HG03442 (cell line): ENCODE data around the gene CTNNA1.
"Not testable (repeated sequence)": the region's sequence is repeated elsewhere in the genome, so short reads cannot be mapped to it uniquely, and the experiment has no call there.

Source experiments
- ATAC-seq: cut with Tn5 transposase; IDR thresholded peaks from one replicate; pipeline ENCODE4 v1.9.1; 2021; ENCODE audit warnings: mild to moderate bottlenecking, moderate library complexity; ENCODE audit not compliant: unreplicated experiment

The CTNNA1 gene

DNA sequence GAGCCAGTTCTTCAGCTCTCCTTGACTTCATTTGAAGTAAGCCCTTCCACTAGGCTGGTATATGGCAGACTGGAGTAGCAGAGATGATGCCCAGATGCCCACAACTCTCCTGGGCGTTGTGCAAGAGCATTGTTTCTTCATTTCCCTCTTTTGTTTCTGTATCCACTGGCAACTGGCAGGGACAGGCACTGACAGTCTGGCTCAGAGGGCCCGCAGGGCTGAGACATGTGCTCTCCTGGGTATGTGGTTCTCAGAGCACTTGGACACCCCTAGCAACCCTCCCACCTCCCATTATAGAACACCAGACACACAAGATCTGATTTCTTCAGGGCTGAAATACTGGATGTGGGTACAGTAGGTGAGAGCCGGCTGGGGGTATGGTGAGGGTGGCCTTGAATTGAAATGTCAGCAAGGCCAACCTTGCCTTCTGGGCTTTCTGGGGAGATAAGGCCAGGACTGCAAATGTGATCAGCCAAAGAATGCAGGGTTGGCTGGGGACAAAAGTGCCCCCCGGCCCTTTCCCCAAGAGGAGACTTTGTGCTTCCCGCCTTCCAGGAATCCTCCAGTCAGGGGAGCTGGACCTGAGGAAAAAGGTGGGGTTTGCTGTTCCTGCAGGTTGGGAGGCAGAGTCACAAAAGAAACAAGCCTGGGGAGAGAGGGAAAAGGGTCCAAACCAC, 28.6 kb upstream of the CTNNA1 start:
- ATAC-seq, result no peak

- no peak for ATAC-seq
Observed at GRCh38 chr5:138725153-138725817, 27.9 kb upstream of the CTNNA1 start.

DNA sequence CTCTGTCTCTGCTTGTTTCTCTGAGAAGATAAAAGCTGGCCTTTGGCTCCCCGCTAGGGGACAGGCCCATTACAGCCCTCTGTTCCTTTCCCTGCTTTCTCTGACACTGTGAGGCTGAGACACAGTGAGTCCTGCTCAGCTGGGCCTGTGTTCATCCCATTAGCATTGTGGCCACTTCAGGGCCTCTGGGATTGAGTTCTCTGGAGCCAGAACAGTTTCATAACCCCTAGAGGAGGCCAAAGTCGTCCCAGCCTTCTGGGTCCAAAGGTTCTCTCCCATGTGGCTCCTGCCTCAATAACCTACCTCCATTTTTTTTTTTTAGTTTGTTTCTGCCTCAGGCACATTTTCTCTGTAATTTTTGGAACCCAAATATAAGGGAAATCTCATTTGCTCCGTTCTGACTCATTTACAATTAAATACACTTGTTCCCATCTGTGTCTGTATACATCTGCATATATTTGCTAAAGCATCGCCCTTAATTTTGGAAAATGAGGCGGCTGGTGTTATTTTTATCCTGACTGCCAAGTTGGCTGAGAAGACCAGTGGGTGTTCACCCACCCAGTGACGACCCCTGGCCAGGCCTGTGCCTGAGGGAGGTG, 27.3 kb upstream of the CTNNA1 start:
- no peak for ATAC-seq

GRCh38 chr5:138726848-138727247, 26.4 kb upstream of the CTNNA1 start:
- no peak for ATAC-seq

DNA sequence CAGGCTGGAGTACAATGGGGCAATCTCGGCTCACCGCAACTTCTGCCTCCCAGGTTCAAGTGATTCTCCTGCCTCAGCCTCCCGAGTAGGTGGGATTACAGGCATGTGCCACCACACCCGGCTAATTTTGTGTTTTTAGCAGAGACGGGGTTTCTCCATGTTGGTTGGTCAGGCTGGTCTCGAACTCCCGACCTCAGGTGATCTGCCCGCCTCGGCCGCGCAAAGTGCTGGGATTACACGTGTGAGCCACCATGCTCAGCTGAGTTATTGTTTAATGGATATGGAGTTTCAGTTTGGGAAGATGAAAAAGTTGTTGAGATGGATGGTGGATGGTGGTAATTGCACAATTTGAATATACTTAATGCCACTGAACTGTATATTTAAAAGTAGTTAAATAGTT, 22.7 kb upstream of the CTNNA1 start:
- not testable (repeated sequence) for ATAC-seq

GRCh38 chr5:138732466-138732865, 20.8 kb upstream of the CTNNA1 start:
- ATAC-seq, result no peak

DNA sequence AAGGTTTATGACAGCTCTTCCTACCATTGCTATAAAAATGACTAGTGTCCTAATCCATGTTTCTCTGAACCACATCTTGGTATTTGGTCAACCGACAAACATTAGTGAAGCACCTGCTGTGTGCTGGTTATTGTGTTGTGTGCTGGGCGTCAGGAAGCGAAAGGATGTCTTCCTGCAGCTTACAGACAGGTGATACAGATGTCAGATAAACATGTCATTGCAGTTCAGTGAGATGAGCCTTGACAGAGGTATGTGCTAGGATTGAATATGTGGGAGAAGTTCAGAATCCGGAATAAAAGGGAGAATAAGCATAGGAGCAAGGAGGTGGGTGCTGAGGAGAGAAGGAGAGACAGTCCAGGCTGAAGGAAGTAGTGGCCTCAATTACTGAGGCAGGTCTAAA, 20.3 kb upstream of the CTNNA1 start:
- no peak for ATAC-seq

- ATAC-seq, result no peak
Observed at GRCh38 chr5:138733509-138733908, 19.7 kb upstream of the CTNNA1 start.

- ATAC-seq, result no peak
Observed at GRCh38 chr5:138736293-138736692, 16.9 kb upstream of the CTNNA1 start.

GRCh38 chr5:138737494-138738265, 15.5 kb upstream of the CTNNA1 start:
- no peak for ATAC-seq

DNA sequence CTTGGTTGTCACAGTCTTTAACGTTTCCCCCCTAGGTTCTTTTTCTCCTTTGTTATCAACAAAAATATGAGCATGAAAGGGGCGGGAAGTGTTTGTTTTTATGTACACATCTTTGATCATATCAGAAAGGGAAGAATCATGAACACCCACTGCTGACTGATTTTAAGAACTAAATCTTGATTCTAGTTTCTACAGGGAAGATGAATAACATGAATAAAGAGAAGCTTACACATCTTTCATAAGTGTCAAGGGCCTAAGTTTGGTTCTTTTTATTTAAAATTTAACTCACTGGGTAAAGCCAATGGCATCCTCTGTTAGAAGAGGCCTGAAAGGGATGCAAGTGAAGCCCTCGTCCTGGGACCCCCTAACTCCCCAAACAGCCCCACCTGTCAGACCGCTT, 14.8 kb upstream of the CTNNA1 start:
- ATAC-seq, result no peak

DNA sequence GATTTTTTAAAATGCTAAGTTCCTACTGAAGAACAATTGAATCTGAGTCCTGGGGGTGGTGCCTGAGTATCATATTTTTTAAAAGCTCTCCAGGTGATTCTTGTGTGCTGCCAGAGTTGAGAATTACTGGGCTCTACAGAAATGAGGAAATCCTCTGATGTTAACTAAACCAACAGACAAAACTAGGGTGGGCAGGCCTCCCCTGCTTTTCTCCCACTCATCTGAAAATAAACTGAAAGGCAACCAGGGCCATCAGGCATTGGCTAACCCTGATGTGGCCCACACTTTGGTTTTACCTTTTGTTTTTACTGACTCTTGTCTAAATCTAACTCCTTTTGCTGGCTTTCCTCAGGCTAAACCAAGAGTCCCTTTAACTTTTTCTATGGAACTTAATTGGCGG, 13.3 kb upstream of the CTNNA1 start:
- ATAC-seq, result no peak

- no peak for ATAC-seq
Observed at GRCh38 chr5:138743484-138743883, 9.7 kb upstream of the CTNNA1 start.

DNA sequence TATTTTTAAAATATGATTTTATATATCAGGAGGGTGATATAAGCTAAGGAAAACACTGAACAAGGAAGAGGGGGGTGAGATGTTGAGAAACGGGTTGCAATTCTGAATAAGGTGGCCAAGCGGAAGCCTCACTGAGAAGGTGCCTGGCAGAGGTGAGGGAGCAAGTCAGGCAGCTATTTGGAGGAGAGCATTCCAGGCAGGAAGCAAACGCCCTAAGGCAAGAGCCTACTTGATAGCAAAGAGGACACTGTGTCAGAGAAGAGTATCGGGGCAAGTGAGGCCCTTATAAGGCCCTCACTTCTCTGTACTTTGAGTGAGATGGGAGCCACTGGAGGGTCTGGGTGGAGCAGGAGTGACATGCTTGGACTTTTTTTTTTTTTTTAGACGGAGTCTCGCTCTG, 8.0 kb upstream of the CTNNA1 start:
- ATAC-seq, result no peak

GRCh38 chr5:138748630-138749081, 4.6 kb upstream of the CTNNA1 start:
- no peak for ATAC-seq

- not testable (repeated sequence) for ATAC-seq
Observed at GRCh38 chr5:138751344-138751743, 1.9 kb upstream of the CTNNA1 start.

DNA sequence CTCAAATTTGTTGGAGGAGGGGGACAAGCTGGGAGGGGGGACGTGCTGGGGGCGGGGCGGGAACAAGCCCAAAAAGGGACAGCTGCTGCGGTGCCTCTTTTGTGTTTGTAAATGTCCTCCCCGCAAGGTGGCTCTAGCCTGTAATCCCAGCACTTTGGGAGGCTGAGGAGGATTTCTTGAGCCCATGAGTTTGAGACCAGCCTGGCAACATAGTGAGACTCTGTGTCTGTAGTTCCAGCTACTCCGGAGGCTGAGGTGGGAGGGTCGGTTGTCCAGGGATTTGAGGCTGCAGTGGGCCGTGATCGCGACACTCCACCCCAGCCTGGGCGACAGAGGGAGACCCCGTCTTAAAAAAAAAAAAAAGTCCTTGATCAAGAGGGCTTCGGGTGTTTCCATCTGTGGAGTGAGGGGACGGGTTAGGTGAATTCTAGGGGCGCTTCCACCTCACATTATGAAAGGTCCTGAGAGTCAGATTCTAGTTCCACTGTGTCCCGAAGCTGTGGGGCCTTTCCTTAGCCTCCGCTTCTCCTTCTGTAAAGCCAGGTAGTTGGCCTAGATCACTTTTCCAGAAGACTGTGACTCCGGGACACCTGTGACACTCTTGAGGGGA, 779 bp upstream of the CTNNA1 start:
- no peak for ATAC-seq

- ATAC-seq, result peak; percentile 6
Observed at GRCh38 chr5:138753794-138754698, 821 bp downstream of the CTNNA1 start.

DNA sequence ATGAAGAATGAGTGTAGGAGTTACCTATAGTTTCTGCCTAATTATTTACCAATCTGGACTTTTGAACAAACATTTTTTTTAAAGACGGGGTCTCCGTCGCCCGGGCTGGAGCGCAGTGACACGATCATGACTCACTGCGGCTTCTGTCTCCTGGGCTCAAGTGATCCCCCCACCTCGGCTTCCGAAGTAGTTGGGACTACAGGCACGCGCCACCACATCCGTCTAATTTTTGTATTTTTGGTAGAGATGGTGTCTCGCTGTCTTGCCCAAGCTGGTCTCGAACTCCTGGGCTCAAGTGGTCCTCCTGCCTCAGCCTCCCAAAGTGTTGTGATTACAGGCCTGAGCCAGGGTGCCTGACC, 1.5 kb downstream of the CTNNA1 start:
- ATAC-seq, result no peak

DNA sequence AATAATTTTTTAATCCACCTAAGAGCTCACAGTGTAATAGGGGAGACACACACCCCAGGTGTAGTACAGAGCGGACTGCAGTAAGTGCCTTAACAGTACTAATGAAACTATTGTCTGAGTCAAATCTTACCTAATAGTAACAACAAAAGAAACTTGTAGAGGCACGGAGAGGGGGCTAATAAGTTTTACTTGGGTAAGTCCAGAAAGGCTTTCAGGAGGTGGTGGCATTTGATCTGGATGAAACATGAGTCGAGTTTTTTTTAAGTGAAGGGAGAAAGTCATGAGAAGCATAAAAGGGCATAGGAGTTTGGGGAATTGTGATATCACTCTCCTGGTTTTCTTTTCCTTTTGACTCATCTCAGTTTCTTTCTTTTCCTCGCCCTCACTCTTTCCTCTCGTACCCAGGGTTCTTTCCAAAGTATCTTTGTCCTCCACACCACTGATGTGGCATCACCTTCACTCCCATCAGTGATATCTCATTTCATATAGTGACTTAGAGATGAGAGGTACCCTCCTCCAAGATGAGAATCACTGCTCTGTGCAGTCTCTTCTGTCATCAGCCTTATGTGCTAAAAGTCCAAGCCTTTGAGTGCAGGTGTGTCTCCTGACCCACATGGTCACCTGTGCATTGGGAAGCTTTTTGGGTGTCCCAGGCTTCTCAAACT, 2.0 kb downstream of the CTNNA1 start:
- ATAC-seq, result peak; percentile 55
